ENCODE results near the gene CCNI2.

CCNI2 gene

DNA sequence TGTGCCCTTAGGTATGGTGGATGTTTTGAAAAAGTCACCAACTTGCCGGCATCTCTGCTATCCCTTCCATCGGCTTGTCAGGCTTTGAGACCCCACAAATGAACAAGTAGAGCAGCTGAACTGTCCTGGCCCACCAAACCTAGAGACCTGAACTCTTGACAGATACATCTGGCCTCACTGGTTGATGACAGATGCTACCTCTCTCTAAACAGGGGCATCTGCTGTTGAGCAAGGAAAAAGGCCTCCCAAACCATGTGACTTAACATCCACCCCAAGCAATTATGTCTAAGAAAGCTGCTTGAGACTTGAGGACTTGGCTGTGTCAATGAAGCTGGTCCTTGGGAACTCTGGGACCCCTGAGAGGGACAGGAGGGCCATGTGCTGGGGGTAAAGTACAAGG is 2.3 kb downstream of the CCNI2 start:
- Histone ChIP-seq H3K9me3 (replicated peaks in 1 of 2; ENCODE audit: control insufficient read depth in 2 of 2, insufficient read depth in 1 of 2, low read depth in 1 of 2, low read length in 2 of 2) (no peaks in the 10 kb centered on the region), H2AK5ac (ENCODE audit: low read depth, low read length) (no peak overlapping the region), H2AFZ (ENCODE audit: low read length) (no peak overlapping the region), H3K36me3 (replicated peaks in 1 of 2; ENCODE audit: control insufficient read depth in 2 of 2, insufficient read depth in 2 of 2, low read length in 2 of 2) (no peaks in the 10 kb centered on the region), H3K4ac (ENCODE audit: low read length) (no peak overlapping the region), H4K8ac (ENCODE audit: low read depth, low read length) (no peak overlapping the region), H3K23ac (ENCODE audit: low read depth, low read length, poor library complexity) (no peak overlapping the region), H2BK120ac (ENCODE audit: low read depth, low read length) (no peak overlapping the region), H4K91ac (ENCODE audit: low read depth, low read length, poor library complexity) (no peak overlapping the region), H3K18ac (ENCODE audit: low read length) (no peak overlapping the region), H2BK15ac (ENCODE audit: low read length) (no peak overlapping the region), H3K9ac (ENCODE audit: low read depth, low read length, poor library complexity) (no peak overlapping the region), H2BK5ac (ENCODE audit: low read length) (no peak overlapping the region), H3K4me2 (ENCODE audit: insufficient read depth, low read length, poor library complexity, severe bottlenecking) (no peak overlapping the region), H3K27ac (replicated peaks; ENCODE audit: low read length) (no peak overlapping the region), H3K79me1 (ENCODE audit: low read depth, low read length) (no peaks in the 10 kb centered on the region), H3K14ac (ENCODE audit: low read length) (no peak overlapping the region), H2BK12ac (ENCODE audit: low read length) (no peak overlapping the region), H3K4me1 (ENCODE audit: control insufficient read depth in 2 of 2, insufficient read depth in 1 of 2, low read depth in 1 of 2, low read length in 2 of 2) (peaks cover 0 to 9% of the 10 kb centered on the region in 2 donors), H3K27me3 (ENCODE audit: control insufficient read depth in 3 of 3, insufficient read depth in 3 of 3, low read depth in 1 of 3, low read length in 3 of 3) (peaks cover 14 to 47% (median 41%) of the 10 kb centered on the region in 3 experiments), H3K4me3 (ENCODE audit: low read length in 2 of 2) (no peak overlapping the region)
- no CpG with 5 or more reads among the region's 2 CpGs for WGBS, 2 donors (ENCODE audit: extremely low coverage in 2 of 2, insufficient read length in 2 of 2, insufficient replicate concordance in 1 of 2)
- DNase-seq (ENCODE audit: low spot score) = no peak

DNA sequence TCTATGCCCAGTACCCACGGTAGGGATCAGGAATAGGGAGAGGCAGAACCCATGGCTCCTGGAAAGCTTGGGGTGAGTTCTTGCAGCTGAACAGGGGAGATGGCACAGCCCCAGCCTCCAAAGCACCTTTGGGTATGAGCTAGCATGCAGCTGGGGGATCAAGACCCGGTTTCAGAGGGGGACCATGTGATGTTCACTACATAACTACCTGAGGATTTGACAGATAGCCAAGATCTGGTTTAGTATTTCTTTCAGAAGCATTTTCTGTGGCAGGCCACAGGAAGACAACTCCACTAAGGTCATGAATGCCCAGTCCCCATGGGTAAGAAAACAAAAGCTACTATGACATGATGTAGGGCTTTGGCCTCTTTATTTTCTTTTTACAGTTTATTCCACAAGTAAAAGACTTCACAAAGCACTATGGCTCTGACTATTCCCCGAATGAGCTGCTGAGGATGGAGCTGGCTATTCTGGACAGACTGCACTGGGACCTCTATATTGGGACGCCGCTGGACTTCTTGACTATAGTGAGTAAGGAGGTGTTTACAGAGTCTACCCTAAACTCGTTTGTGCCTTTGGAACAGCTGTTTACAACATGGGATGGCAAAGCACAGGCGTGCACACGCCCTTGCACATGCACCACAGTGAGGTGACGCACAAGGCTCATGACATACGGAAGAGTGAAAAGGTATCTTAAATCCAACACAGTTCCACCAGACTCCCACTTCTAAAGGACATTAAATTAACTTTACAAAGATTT is 3.4 kb downstream of the CCNI2 start:
- Histone ChIP-seq H3K14ac (ENCODE audit: low read length) (no peak overlapping the region), H2BK15ac (ENCODE audit: low read length) (no peak overlapping the region), H2AK5ac (ENCODE audit: low read depth, low read length) (no peak overlapping the region), H2BK120ac (ENCODE audit: low read depth, low read length) (no peak overlapping the region), H3K4me3 (ENCODE audit: low read length in 2 of 2) (no peak overlapping the region), H3K18ac (ENCODE audit: low read length) (no peak overlapping the region), H4K8ac (ENCODE audit: low read depth, low read length) (no peak overlapping the region), H3K4me2 (ENCODE audit: insufficient read depth, low read length, poor library complexity, severe bottlenecking) (no peak overlapping the region), H2BK12ac (ENCODE audit: low read length) (no peak overlapping the region), H3K27me3 (ENCODE audit: control insufficient read depth in 3 of 3, insufficient read depth in 3 of 3, low read depth in 1 of 3, low read length in 3 of 3) (peaks cover 14 to 42% (median 37%) of the 10 kb centered on the region in 3 experiments), H3K79me1 (ENCODE audit: low read depth, low read length) (no peaks in the 10 kb centered on the region), H4K91ac (ENCODE audit: low read depth, low read length, poor library complexity) (no peak overlapping the region), H3K27ac (replicated peaks; ENCODE audit: low read length) (no peak overlapping the region), H3K9me3 (replicated peaks in 1 of 2; ENCODE audit: control insufficient read depth in 2 of 2, insufficient read depth in 1 of 2, low read depth in 1 of 2, low read length in 2 of 2) (no peaks in the 10 kb centered on the region), H2BK5ac (ENCODE audit: low read length) (no peak overlapping the region), H3K4me1 (ENCODE audit: control insufficient read depth in 2 of 2, insufficient read depth in 1 of 2, low read depth in 1 of 2, low read length in 2 of 2) (peaks cover 0 to 17% of the 10 kb centered on the region in 2 donors), H3K23ac (ENCODE audit: low read depth, low read length, poor library complexity) (no peak overlapping the region), H2AFZ (ENCODE audit: low read length) (no peak overlapping the region), H3K4ac (ENCODE audit: low read length) (no peak overlapping the region), H3K36me3 (replicated peaks in 1 of 2; ENCODE audit: control insufficient read depth in 2 of 2, insufficient read depth in 2 of 2, low read length in 2 of 2) (no peaks in the 10 kb centered on the region), H3K9ac (ENCODE audit: low read depth, low read length, poor library complexity) (no peak overlapping the region)
- DNase-seq (ENCODE audit: low spot score) = no peak
- no CpG with 5 or more reads among the region's 10 CpGs for WGBS, 2 donors (ENCODE audit: extremely low coverage in 2 of 2, insufficient read length in 2 of 2, insufficient replicate concordance in 1 of 2)

DNA sequence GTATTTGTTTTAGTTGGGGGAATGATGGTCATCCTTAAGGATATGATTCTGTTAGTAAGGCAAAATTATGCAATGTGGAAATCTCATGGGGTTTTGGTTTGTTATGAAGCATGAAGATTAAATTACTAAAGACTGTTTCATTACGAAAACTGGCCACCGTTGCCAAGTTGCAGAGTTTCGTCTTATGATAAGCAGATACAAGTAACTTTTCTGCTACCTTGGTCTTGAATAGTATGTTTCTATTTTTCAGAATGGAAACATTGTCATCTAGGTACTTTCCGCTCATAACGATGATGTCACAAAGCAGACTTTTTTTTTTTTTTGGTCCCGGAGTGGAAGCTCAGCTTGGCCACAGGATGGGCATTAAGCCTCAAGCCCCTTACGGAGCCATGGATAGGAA is 4.2 kb downstream of the CCNI2 start:
- Histone ChIP-seq H3K4ac (ENCODE audit: low read length) (no peak overlapping the region), H4K8ac (ENCODE audit: low read depth, low read length) (no peak overlapping the region), H3K18ac (ENCODE audit: low read length) (no peak overlapping the region), H3K27me3 (ENCODE audit: control insufficient read depth in 3 of 3, insufficient read depth in 3 of 3, low read depth in 1 of 3, low read length in 3 of 3) (peaks cover 14 to 34% (median 33%) of the 10 kb centered on the region in 3 experiments), H2AK5ac (ENCODE audit: low read depth, low read length) (no peak overlapping the region), H3K9me3 (replicated peaks in 1 of 2; ENCODE audit: control insufficient read depth in 2 of 2, insufficient read depth in 1 of 2, low read depth in 1 of 2, low read length in 2 of 2) (no peaks in the 10 kb centered on the region), H2AFZ (ENCODE audit: low read length) (no peak overlapping the region), H3K4me1 (ENCODE audit: control insufficient read depth in 2 of 2, insufficient read depth in 1 of 2, low read depth in 1 of 2, low read length in 2 of 2) (peaks cover 0 to 17% of the 10 kb centered on the region in 2 donors), H3K14ac (ENCODE audit: low read length) (no peak overlapping the region), H3K79me1 (ENCODE audit: low read depth, low read length) (no peaks in the 10 kb centered on the region), H3K23ac (ENCODE audit: low read depth, low read length, poor library complexity) (no peak overlapping the region), H3K4me2 (ENCODE audit: insufficient read depth, low read length, poor library complexity, severe bottlenecking) (no peak overlapping the region), H3K36me3 (replicated peaks in 1 of 2; ENCODE audit: control insufficient read depth in 2 of 2, insufficient read depth in 2 of 2, low read length in 2 of 2) (no peaks in the 10 kb centered on the region), H2BK5ac (ENCODE audit: low read length) (no peak overlapping the region), H2BK120ac (ENCODE audit: low read depth, low read length) (no peak overlapping the region), H3K27ac (replicated peaks; ENCODE audit: low read length) (no peak overlapping the region), H2BK15ac (ENCODE audit: low read length) (no peak overlapping the region), H3K4me3 (ENCODE audit: low read length in 2 of 2) (no peak overlapping the region), H4K91ac (ENCODE audit: low read depth, low read length, poor library complexity) (no peak overlapping the region), H3K9ac (ENCODE audit: low read depth, low read length, poor library complexity) (no peak overlapping the region), H2BK12ac (ENCODE audit: low read length) (no peak overlapping the region)
- DNase-seq (ENCODE audit: low spot score) = no peak
- no CpG with 5 or more reads among the region's 7 CpGs for WGBS, 2 donors (ENCODE audit: extremely low coverage in 2 of 2, insufficient read length in 2 of 2, insufficient replicate concordance in 1 of 2)

DNA sequence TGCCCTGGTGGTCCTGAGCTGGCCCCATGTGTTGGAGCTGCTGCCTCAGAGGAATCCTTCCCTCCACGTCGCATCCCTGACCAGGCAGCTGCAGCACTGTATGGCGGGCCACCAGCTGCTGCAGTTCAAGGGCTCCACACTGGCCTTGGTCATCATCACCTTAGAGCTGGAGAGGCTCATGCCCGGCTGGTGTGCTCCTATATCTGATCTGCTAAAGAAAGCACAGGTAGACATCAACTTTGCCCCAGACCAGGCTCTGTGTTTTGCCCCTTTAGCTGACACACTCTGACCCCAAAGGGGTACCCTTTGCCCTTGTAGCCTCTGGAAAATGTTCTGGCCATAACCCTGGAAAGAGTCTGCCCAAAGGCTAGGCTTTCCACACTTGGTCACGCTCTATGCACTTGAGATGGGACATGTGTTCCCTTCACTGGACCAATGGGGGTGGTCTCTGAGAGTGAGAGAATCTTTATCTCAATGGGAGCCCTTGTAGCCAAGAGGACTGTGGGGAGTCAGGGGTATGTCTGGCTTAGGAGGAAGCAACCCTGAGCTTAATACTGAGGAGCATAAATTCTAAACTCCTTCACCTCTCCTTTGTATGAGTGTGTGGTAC is 4.8 kb downstream of the CCNI2 start:
- Histone ChIP-seq H3K27me3 (ENCODE audit: control insufficient read depth in 3 of 3, insufficient read depth in 3 of 3, low read depth in 1 of 3, low read length in 3 of 3) (peaks cover 13 to 28% (median 27%) of the 10 kb centered on the region in 3 experiments), H3K9ac (ENCODE audit: low read depth, low read length, poor library complexity) (no peak overlapping the region)
- WGBS, 2 donors (ENCODE audit: extremely low coverage in 2 of 2, insufficient read length in 2 of 2, insufficient replicate concordance in 1 of 2) = no CpG with 5 or more reads among the region's 5 CpGs

More for the DNA sequence above, 4.8 kb downstream of the CCNI2 start:
- Histone ChIP-seq H3K4ac (ENCODE audit: low read length) (no peak overlapping the region), H3K14ac (ENCODE audit: low read length) (no peak overlapping the region), H3K18ac (ENCODE audit: low read length) (no peak overlapping the region), H3K9me3 (replicated peaks in 1 of 2; ENCODE audit: control insufficient read depth in 2 of 2, insufficient read depth in 1 of 2, low read depth in 1 of 2, low read length in 2 of 2) (no peaks in the 10 kb centered on the region), H4K91ac (ENCODE audit: low read depth, low read length, poor library complexity) (no peak overlapping the region), H3K27ac (replicated peaks; ENCODE audit: low read length) (no peak overlapping the region), H2AFZ (ENCODE audit: low read length) (no peak overlapping the region), H3K4me3 (ENCODE audit: low read length in 2 of 2) (no peak overlapping the region), H2AK5ac (ENCODE audit: low read depth, low read length) (no peak overlapping the region), H4K8ac (ENCODE audit: low read depth, low read length) (no peak overlapping the region), H3K79me1 (ENCODE audit: low read depth, low read length) (no peaks in the 10 kb centered on the region), H3K36me3 (replicated peaks in 1 of 2; ENCODE audit: control insufficient read depth in 2 of 2, insufficient read depth in 2 of 2, low read length in 2 of 2) (no peaks in the 10 kb centered on the region), H3K4me1 (ENCODE audit: control insufficient read depth in 2 of 2, insufficient read depth in 1 of 2, low read depth in 1 of 2, low read length in 2 of 2) (peaks cover 0 to 17% of the 10 kb centered on the region in 2 donors), H2BK5ac (ENCODE audit: low read length) (no peak overlapping the region), H2BK120ac (ENCODE audit: low read depth, low read length) (no peak overlapping the region), H3K4me2 (ENCODE audit: insufficient read depth, low read length, poor library complexity, severe bottlenecking) (no peak overlapping the region), H2BK12ac (ENCODE audit: low read length) (no peak overlapping the region), H3K23ac (ENCODE audit: low read depth, low read length, poor library complexity) (no peak overlapping the region), H2BK15ac (ENCODE audit: low read length) (no peak overlapping the region)
- DNase-seq (ENCODE audit: low spot score) = no peak
